HG03108 (cell line): ENCODE measurements around the gene RABL3.
"Not testable (repeated sequence)": the region's sequence is repeated elsewhere in the genome, so short reads cannot be mapped to it uniquely, and the experiment has no call there.

Experiments used
- ATAC-seq: cut with Tn5 transposase; IDR thresholded peaks from one replicate; pipeline ENCODE4 v1.9.1; 2021; ENCODE audit warnings: moderate library complexity; ENCODE audit not compliant: unreplicated experiment

RABL3 gene

DNA sequence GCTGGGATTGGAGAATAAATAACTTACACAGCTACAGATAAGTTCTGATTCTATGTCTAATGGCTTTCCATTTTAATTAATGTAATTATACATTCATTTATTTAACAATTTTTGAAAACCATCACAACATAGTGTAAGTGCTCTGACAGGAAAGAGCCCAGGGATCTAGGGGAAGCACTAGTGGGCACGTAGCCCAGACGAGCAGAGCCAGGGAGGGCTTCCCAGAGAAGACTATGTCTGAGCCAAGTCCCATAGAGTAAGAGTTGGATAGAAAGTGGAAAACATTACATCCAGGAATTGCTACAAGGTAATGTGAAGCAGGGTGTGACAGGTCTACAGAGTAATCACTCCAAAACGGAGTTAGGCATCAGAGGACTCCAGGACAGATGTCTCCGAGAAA lies 57.4 kb downstream of the RABL3 start:
- no peak for ATAC-seq

DNA sequence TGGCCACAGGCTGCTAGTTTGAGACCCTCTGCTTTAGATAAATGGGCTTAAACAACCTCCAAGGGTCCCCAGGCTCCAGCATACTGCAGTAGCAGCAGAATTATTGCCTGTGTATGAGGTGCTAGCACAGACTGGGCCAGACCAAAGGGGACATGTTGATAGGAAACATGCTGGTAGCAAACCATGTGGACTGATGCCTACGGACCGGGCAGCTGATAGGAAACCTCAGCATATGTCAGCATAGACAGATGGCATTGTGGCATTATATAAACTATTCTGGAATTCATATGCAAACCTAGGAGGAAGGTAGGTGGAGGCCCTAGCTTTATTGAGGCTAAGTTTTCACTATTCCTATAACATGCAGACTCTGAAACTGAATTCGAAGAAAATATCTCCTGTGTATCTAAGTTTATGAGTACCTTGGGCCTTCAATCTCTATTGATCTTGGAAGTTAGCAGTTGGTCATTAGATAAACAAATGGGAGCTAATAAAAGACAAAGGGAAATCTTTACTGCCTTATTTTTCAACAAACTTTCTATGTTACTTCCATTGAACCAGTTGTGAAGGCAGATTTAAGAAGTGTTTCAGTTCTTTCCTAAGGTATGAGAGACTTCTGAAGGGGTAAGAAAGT lies 58.5 kb downstream of the RABL3 start:
- no peak for ATAC-seq

DNA sequence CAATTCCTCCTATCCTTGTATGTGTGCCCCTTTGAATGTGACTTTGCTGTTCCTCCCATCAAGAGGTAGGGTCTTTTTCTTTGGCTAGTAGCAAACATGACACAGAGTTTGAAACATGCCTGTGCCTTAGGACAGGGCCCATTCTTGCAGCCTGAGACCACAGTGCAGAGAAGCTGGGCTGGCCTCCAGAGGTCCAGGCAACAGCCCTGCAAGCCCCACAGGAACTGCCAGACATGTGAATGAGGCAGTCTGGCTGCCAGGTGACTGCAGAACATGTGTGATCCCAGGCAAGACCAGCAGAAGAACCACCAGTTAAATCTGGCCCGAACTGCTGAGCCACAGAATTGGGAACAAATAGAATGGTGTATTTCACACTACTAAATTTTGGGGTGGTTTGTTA lies 59.1 kb downstream of the RABL3 start:
- no peak for ATAC-seq

DNA sequence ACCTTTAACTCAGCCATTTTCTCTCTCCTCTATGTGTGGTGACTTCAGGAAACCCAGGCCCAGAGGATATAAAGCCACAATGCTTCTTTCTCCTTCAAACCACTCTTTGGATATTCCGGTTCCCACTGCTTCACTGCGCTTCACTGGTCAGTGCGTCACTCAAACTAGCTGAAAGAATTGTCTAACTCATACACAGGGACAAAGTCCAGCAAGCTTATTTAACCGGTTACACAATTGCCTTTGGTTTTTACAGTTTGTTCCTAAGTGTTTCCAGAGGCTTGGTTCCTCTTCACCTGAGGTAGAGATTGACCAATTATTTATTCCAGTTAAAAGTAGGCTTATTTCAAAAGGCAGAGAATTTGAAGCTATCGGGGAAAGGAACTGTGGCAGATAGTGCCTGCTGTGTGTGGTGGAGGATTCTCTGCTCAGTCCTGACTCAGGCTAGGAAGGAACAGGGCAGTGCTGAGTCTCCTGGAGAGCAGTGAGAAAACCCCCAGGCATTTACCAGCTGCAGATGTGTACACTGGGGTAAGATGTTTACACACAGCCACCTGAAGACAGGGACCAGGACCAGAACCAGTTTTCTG lies 60.1 kb downstream of the RABL3 start, which contains the start of gene HGD:
Gene HGD (minus strand): TSS at position 145 of the 587 bp plus-strand sequence. CDS start 128 bp downstream, at position 17.
- ATAC-seq = no peak

DNA sequence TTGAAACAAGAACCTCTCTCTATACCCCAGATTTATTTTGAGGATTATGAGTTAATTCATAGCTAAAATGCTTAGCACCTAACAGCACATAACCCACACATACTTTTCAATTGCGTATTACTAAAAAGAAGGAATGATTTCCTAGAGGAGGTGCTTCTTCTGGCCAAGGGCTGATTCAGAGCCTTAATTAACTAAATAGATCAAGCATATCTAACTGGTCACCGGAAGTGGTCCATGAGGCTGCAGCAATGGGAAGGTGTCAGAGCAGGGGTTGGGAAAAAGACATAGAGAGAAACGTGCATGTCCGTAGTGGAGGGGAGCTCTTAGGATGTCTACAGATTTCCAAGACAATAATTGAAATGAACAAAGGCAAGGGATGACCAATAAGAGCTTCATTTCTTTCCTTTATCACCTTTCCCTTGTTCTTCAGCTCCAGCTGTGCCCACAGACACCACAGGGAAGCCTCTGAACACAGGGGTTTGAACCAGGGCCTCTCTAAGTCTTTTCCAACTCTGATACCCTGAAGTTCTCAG lies 60.7 kb downstream of the RABL3 start:
- ATAC-seq = no peak

DNA sequence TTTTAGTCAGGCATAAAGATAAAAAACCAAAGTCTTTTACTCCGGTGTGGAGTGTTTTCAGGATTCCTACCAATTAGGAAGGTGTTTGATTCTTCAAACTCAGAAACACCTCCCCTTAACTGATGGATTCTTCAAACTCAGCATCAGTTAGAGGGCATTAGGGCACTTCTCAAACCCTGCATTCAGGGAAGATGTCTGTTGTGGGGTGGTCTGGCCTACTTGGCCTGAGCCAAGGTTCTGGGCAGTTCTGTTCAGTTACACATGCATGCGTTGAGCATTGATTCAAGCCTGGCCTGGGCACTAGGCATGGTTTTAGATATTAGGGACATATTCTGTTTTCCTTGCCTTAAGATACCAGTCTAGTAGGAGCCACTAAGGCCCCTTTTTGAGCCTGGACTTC lies 61.3 kb downstream of the RABL3 start:
- no peak for ATAC-seq

DNA sequence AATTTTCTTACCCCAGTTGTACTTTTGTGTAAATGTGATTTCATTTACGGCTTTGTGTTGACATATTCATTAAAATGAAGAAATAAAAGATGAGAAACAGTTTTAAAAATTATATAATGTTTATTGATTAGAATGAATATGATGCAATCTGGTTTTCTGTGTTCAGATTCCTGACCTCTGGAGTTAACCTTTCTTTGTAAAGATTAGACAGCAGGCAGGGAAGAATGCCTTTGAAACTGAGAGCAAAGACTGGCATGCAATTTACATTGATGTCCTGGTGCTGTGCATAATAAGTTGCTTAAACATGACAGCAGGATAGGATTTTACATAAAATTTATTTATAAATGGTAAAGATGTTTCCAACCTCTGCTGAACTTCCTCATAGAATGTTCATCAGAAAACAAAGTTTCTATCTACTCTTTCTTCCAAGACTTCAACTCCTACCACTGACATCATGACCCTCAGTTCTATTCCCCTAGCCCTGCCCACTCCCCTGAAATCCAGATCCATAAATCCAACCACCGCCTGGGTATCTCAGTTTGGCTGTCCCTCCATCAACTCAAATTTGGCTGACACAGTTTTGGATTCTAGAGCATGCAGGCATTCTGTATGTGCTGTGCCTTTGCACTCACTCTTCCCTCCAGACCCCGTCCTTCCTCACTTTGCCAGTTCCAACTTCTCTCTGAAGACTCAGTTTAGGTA lies 62.0 kb downstream of the RABL3 start:
- no peak for ATAC-seq

DNA sequence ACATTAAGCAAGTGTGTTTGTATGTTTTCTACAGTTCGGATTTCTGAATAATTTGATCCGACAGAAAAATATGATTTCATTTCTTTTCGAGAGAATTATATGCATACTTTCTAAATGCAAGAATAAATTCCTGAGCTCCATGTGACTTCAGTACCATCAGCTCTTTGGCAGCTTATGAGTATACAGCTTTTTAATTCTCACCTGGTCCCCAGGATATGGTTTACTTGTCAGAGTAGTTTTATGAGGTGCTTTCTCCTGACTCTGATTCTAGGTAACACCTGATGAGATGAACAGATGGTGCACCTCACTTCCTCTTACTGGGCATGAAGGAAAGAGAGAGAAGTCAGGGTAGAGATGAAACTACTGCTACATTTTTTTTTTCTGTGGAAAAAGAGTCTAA lies 63.3 kb downstream of the RABL3 start:
- ATAC-seq = no peak

DNA sequence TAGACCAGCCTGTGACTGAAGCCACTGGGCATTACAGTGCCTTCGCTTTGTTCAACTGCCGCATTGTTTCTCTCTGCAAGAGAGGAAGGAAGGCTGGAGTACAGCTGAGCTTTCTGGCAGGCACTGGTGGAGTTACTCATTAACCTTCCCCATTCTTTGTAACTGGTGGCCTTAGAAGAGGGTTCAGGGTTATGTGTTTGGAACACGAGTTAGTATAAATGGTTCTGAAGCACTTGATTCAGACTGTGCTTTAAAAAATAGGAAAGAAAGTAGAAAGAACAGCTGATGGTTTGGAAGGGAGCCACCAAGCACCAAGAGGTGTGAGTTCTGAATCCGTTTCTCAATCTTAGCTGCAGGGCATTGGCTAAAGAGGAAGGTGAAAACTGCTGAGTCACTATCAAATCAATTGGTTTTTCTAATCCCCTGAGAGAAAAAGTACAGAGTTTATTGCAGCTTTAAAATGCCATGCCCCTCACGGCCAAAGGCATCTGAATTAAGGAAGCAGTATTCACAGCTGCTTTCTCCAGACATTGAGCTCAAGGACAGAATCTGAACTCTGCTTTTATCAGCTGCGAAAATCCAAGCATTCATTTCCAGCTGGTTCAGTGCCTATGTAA lies 63.9 kb downstream of the RABL3 start:
- peak; percentile 87 for ATAC-seq

DNA sequence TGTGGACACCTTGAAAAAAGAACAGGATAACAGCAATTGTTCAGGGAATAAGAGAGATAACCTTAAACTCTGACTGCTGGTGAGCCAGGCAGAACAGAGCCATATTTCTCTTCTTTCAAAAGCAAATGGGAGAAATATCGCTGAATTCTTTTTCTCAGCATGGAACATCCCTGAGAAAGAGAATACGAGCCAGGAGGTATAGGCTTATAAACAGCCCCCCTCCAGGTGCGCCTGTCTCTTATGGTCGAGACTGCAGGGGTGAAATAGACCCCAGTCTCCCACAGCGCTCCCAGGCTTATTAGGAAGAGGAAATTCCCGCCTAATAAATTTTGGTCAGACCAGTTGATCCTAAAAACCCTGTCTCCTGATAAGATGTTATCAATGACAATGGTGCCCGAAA lies 65.1 kb downstream of the RABL3 start:
- not testable (repeated sequence) for ATAC-seq

DNA sequence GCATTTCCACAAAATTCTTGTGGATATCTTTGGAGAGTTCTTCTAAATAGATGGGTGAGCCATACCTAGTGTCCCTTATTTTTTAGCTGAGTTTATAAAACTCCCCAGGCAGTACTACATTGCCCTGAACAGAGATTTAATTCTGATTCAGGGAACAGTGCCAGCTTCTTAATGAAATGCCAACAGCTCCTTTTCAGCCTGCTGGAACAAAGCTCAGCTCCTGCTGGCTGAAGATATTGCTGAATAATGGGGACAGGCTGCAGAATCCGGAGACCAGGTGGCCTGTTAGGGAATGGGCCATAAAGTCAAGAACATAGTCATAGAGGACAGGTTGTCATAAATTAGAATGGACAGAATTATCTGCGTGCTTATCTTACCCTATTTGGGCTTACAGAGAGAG lies 69.2 kb downstream of the RABL3 start:
- ATAC-seq = no peak

DNA sequence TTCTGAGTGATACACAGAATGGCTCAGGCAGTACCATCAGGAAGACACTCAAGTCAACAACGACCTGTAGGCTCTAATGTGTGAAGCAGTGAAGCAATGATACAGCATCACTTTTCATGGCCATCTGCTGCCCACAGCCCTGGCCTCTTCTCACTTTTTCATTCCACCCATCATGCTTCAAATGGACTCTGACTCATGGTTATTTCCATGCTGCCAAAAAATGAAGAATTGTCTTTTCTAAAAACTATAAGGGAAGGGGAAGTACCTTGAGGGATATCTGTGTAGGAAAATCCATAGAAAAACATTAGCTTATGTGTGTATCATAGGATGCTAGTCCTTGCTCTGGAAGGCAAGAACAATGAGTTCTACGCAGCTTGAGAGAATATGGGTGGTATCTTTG lies 71.7 kb downstream of the RABL3 start:
- no peak for ATAC-seq

DNA sequence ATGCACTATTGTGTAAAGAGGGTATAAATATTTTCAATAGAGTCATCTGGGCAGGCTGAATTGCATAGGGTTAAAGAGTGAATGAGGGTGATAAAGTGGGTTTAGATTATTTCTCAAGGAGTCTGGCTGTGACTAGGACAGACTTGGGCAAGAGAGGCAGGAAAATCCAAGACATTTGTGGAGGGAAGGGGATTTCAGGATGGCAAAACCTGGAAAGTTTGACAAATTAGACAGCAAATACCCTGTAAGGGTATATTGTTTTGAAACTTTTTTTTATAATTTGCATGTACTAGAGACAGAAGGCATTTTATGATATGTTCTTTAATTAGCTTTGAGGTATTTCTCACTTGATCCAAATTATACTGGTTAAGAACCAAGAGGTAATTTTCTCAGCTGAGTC lies 77.4 kb downstream of the RABL3 start:
- ATAC-seq = no peak

DNA sequence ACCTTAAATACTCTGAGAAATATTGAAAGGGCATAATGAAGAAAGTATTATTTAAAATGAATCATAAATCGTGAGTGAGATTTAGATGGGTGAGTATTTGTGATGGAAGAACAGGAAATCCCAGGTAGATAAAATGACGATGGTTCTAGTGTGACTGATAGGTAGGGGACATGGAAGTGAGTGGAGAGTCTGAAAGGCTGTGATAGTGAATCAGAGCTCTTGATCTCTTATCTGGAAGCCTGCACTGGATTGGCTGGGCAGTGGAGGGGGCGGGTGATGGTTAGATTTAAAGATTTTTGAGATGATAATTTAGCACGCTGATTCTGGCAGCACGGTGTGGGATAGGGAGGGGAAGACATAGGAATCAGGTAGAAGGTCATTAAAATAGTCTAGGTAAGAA lies 80.4 kb downstream of the RABL3 start:
- ATAC-seq = no peak

DNA sequence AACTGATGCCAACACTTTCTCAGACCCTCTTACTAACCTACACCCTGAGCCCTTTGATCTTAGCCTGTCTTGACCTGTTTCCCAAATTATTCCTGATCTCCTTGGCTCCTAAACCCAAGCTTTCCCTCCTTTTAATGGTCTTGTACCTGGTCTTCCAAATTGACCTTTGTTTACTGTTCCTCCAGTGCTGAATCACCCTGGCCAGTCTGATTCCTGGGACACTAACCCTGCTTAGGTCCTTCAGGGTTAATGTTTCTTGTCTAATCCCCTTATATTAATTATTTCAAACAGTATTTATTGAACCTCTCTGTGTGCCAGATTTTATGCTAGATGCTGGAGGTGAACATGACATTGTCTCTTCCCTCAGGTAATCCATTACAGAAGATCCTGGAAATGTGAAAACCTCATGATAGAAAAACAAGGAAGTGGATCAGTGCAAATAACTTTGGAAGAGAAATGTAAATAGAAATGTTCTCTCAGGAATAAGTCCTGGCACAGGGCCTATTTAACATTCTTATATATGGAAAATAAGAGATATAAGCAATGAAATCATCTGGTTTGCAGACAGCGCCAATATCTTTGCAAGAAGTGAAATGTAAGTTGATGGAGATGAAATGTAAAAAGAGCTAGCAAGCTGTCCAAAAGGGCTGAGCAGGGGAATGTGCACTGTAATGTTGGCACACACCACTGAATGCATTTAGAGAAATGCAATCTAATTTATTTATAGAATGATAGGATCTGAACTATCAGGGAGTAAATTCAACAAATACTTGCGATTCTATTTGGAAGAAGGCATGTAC lies 81.0 kb downstream of the RABL3 start:
- ATAC-seq = no peak

DNA sequence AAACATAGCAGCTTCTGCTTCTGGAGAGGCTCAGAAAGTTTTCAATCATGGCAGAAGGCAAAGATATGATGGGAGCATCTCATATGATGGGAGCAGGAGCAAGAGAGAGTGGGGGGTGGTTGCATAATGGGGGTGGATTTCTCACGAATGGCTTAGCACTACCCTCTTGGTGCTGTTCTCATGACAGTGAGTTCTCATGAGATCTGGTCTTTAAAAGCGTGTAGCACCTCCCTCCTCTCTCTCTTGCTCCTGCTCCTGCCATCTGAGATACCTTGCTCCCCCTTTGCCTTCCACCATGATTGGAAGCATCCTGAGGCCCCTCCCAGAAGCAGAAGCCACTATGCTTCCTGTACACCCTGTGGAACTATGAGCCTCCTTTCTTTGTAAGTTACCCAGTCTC lies 82.5 kb downstream of the RABL3 start:
- no peak for ATAC-seq

DNA sequence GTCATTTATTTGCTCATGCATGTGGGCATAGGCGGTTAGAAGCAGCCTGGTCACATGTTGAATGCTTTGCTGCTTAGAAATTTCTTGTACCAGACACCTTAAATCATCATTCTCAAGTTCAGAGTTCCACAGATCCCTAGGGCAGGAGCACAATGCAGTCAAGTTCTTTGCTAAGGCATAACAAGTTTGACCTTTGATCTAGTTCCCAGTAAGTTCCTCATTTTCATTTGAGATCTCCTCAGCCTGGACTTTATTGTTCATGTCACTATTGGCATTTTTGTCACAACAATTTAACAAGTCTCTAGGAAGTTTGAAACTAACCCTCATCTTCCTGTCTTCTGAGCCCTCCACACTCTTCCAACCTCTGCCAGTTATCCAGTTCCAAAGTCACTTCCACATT lies 83.0 kb downstream of the RABL3 start:
- no peak for ATAC-seq

DNA sequence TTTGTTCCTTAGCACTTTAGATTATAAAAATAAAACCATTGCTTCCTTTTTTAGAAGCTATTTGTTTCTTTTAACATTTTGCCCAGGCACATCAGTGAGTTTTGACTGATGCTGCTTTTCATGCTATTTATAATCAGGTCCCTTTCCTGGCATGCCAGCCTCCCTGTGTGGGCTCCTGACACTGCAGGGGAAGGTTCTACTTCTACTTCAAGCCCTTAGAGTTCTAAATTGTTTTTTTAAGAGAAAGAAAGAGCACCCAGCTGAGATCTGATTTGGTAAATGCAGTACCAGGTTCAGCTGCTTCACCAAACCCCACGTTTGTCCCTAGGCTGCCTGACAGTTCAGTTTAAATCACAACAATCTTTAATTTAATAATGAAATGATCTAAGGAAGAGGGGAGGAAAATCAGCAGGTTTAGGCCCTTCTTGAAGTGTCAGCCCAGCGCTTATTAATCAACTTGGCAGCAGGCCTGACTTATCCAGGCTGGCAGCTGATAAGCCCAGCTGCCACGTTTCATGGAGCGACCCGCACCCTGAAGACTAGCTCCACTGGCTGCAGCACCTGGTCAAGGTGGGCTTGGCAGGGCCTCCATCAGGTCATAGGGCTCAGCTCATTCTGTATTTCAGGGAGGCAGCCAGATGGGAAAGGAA lies 89.3 kb downstream of the RABL3 start:
- ATAC-seq = no peak

DNA sequence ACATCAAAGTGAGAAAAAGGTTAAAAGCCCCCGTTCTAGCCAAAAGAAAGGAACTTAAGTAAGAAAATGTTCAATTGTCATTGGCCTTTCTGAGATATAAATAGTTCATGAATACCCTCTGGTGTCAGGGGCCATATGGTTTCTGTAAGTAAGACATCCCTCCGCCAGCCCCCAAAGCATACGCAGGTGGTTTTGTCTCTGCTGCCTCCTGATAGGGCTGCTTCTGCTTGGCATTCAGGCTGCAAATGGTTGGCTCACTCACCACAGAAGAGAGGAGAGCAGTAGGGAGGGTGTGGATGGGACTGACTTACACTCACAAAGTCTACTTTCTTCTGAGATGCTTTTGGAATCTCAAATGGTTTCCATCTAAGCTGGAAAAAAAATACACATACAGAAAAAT lies 90.0 kb downstream of the RABL3 start:
- ATAC-seq = no peak

DNA sequence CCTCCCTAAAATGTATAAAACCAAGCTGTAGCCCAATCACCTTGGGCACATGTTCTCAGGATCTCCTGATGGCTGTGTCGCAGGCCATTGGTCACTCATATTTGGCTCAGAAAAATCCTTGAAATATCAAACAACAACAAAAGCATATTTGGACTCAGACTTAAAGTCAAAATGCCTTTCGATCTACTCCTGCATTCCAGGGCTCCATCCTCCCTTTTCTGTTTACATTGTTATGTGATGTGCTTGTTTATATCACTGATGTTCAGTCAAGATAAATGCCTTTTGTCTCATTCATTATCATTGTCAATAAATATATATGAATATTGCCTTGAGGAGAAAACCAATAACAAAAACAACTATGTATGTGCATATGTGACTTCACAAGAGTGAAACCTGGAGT lies 92.0 kb downstream of the RABL3 start:
- ATAC-seq = no peak
